GM12874 (cell line): ENCODE measurements around the gene SPATA16.

Experiments
- CTCF ChIP-seq: IDR thresholded peaks from 2 replicates; pipeline ENCODE4 v1.5.1; 2011; ENCODE audit warnings: low read depth, mild to moderate bottlenecking, control low read depth, low read length, moderate library complexity; ENCODE audit not compliant: insufficient read depth

Gene SPATA16

GRCh38 chr3:173089283-173089682, 51.8 kb downstream of the SPATA16 start:
- TF ChIP-seq CTCF, result no peak

- no peak for TF ChIP-seq CTCF
Measured at GRCh38 chr3:173078525-173078924, 62.5 kb downstream of the SPATA16 start.

GRCh38 chr3:173066044-173067004, 74.7 kb downstream of the SPATA16 start:
- TF ChIP-seq CTCF, result no peak

GRCh38 chr3:173065543-173065981, 75.5 kb downstream of the SPATA16 start:
- no peak for TF ChIP-seq CTCF

- no peak for TF ChIP-seq CTCF
Measured at GRCh38 chr3:173064631-173065030, 76.4 kb downstream of the SPATA16 start.

- no peak for TF ChIP-seq CTCF
Measured at GRCh38 chr3:173058229-173058628, 82.8 kb downstream of the SPATA16 start.

GRCh38 chr3:173055228-173055933, 85.7 kb downstream of the SPATA16 start:
- no peak for TF ChIP-seq CTCF
